OCI-LY1 (cell line): ENCODE results near the gene RLBP1.

Experiments
- H2AFZ ChIP-seq: fragments of 200-600 bp; sonication (generic), shearing (Covaris generic); 2 replicates; pipeline ENCODE4 v1.6.0; 2014; ENCODE audit warnings: antibody characterized with exemption, mild to moderate bottlenecking, low read length
- H3F3A ChIP-seq: fragments of 200-600 bp; sonication (generic), shearing (Covaris generic); 2 replicates; pipeline ENCODE4 v1.6.0; 2014; ENCODE audit warnings: mild to moderate bottlenecking, antibody characterized with exemption, low read length, moderate library complexity; ENCODE audit not compliant: insufficient read depth
- H3K27ac ChIP-seq: fragments of 200-600 bp; sonication (generic); 2 replicates; pipeline ENCODE4 v1.5.1; 2014; ENCODE audit warnings: low read length, mixed run types, mild to moderate bottlenecking, low read depth; ENCODE audit not compliant: poor library complexity, severe bottlenecking
- H3K27me3 ChIP-seq: fragments of 200-600 bp; sonication (generic); 2 replicates; pipeline ENCODE4 v1.6.0; 2014; ENCODE audit warnings: antibody characterized with exemption, mild to moderate bottlenecking, low read length, moderate library complexity; ENCODE audit not compliant: insufficient read depth
- H3K36me3 ChIP-seq: fragments of 200-600 bp; sonication (generic); 2 replicates; pipeline ENCODE4 v1.6.1; 2014; ENCODE audit warnings: mild to moderate bottlenecking, antibody characterized with exemption, low read length, moderate library complexity, mixed read lengths; ENCODE audit not compliant: insufficient read depth
- H3K4me1 ChIP-seq: fragments of 200-600 bp; sonication (generic); 2 replicates; pipeline ENCODE4 v1.5.1; 2014; ENCODE audit warnings: mild to moderate bottlenecking, low read length, moderate library complexity; ENCODE audit not compliant: insufficient read depth, severe bottlenecking
- H3K4me2 ChIP-seq: fragments of 200-600 bp; sonication (generic), shearing (Covaris generic); 2 replicates; pipeline ENCODE4 v1.6.1; 2014; ENCODE audit warnings: low read length
- H3K4me3 ChIP-seq: fragments of 200-600 bp; sonication (generic); 2 replicates; pipeline ENCODE4 v1.5.1; 2014; ENCODE audit warnings: low read length, low read depth, mild to moderate bottlenecking, mixed read lengths; ENCODE audit not compliant: poor library complexity, severe bottlenecking
- H3K79me2 ChIP-seq: fragments of 200-600 bp; shearing (Covaris generic); 2 replicates; pipeline ENCODE4 v1.6.1; 2016; ENCODE audit warnings: mixed run types, low read length, mixed read lengths; ENCODE audit not compliant: insufficient read depth
- H3K9ac ChIP-seq: fragments of 200-600 bp; sonication (generic), shearing (Covaris generic); 2 replicates; pipeline ENCODE4 v1.6.1; 2014; ENCODE audit warnings: mild to moderate bottlenecking, low read length, mixed read lengths
- H3K9me2 ChIP-seq: fragments of 200-600 bp; sonication (generic), shearing (Covaris generic); 2 replicates; pipeline ENCODE4 v1.6.1; 2014; ENCODE audit warnings: low read depth, mild to moderate bottlenecking, low read length, mixed read lengths
- H3K9me3 ChIP-seq: fragments of 200-600 bp; shearing (Covaris generic); 2 replicates; pipeline ENCODE4 v1.6.1; 2014; ENCODE audit warnings: low read length, mixed read lengths
- H4K20me1 ChIP-seq: fragments of 200-600 bp; sonication (generic), shearing (Covaris generic); 2 replicates; pipeline ENCODE4 v1.6.0; 2016; ENCODE audit warnings: mild to moderate bottlenecking, low read length; ENCODE audit not compliant: insufficient read depth
- CTCF ChIP-seq: fragments of 200-600 bp; sonication (generic), shearing (Covaris generic); IDR thresholded peaks from 2 replicates; pipeline ENCODE4 v1.5.1; 2017; ENCODE audit warnings: mild to moderate bottlenecking, antibody characterized with exemption, low read length, moderate library complexity, mixed read lengths
- EZH2 ChIP-seq: fragments of 200-600 bp; sonication (generic), shearing (Covaris generic); IDR thresholded peaks from 2 replicates; pipeline ENCODE4 v1.8.0; 2017; ENCODE audit warnings: borderline replicate concordance, mixed run types, mild to moderate bottlenecking, antibody characterized with exemption, low read length, moderate library complexity, mixed read lengths

Gene RLBP1

GRCh38 chr15:89187986-89188514 is 33.3 kb downstream of the RLBP1 start:
- H2AFZ ChIP-seq: no peak overlapping the region
- peaks cover 24% of the 10 kb centered on the region; the same call in 1 of the 2 replicates for H3K36me3 ChIP-seq
- no peaks in the 10 kb centered on the region for H3K9me3 ChIP-seq
- H3K79me2 ChIP-seq: no peaks in the 10 kb centered on the region
- no peaks in the 10 kb centered on the region for H3K27me3 ChIP-seq
- H3K4me1 ChIP-seq: no peaks in the 10 kb centered on the region
- H3K4me3 ChIP-seq: no peak overlapping the region
- H3K27ac ChIP-seq: no peak overlapping the region
- H3F3A ChIP-seq: no peaks in the 10 kb centered on the region
- H3K9me2 ChIP-seq: no peaks in the 10 kb centered on the region
- TF ChIP-seq CTCF (no peak), EZH2 (no peak)
- no peak overlapping the region for H3K4me2 ChIP-seq
- no peaks in the 10 kb centered on the region for H4K20me1 ChIP-seq
- no peak overlapping the region for H3K9ac ChIP-seq

GRCh38 chr15:89187301-89187985 is 33.9 kb downstream of the RLBP1 start:
- Histone ChIP-seq H3K4me1 (no peaks in the 10 kb centered on the region), H3K4me2 (no peak overlapping the region), H3K79me2 (no peaks in the 10 kb centered on the region), H3K9ac (no peak overlapping the region), H3F3A (no peaks in the 10 kb centered on the region), H3K9me3 (no peaks in the 10 kb centered on the region), H3K36me3 (peaks cover 22% of the 10 kb centered on the region; the same call in 1 of the 2 replicates), H3K9me2 (no peaks in the 10 kb centered on the region), H3K4me3 (no peak overlapping the region), H4K20me1 (no peaks in the 10 kb centered on the region), H3K27ac (no peak overlapping the region), H3K27me3 (no peaks in the 10 kb centered on the region), H2AFZ (no peak overlapping the region)
- TF ChIP-seq EZH2 (no peak), CTCF (no peak)

GRCh38 chr15:89186803-89187202 is 34.6 kb downstream of the RLBP1 start:
- no peaks in the 10 kb centered on the region for H3K27me3 ChIP-seq
- TF ChIP-seq CTCF (no peak), EZH2 (no peak)

More at GRCh38 chr15:89186803-89187202, 34.6 kb downstream of the RLBP1 start:
- Histone ChIP-seq H4K20me1 (no peaks in the 10 kb centered on the region), H3K9me2 (no peaks in the 10 kb centered on the region), H3K9ac (no peak overlapping the region), H2AFZ (no peak overlapping the region), H3K4me1 (no peaks in the 10 kb centered on the region), H3K27ac (no peak overlapping the region), H3K4me2 (no peak overlapping the region), H3K79me2 (no peaks in the 10 kb centered on the region), H3K36me3 (peaks cover 22% of the 10 kb centered on the region; the same call in 1 of the 2 replicates), H3K9me3 (no peaks in the 10 kb centered on the region), H3F3A (no peaks in the 10 kb centered on the region), H3K4me3 (no peak overlapping the region)
